Endothelial cell of umbilical vein (primary cell): Measurements from ENCODE around the gene SGCB. TPM values are rescaled to one million over a fixed set of nuclear protein-coding genes. Genes with fewer than 3 reads are reported as not detected.

Source experiments
- BruUV-seq: library from RNA; stranded (reverse); fragments of 400-500 nt; replicated peaks from 2 replicates; lab custom pipeline; 2021; lab: Mats Ljungman, UMichigan
- CTCF ChIA-PET: fragments of 300-600, 350-600 bp; sonication (Branson Sonifier 250); formaldehyde crosslinking; loops from one replicate; lab custom pipeline; 2021; ENCODE audit warnings: antibody characterized with exemption, inconsistent platforms; lab: Charles Lee
- POLR2A ChIA-PET: fragments of 300-600, 350-600 bp; sonication (Branson Sonifier 250); formaldehyde crosslinking; loops from one replicate; lab custom pipeline; 2021; ENCODE audit warnings: antibody characterized with exemption, inconsistent platforms; lab: Charles Lee
- DNase-seq: peaks from one replicate; pipeline ENCODE4 v3.0.0-alpha.2; 2011; ENCODE audit warnings: low read depth, low spot score
- FAIRE-seq: peaks from 2 replicates; lab custom pipeline; 2011; peaks lifted over from hg19 to GRCh38; lab: Jason Lieb, UNC
- H2AFZ ChIP-seq: 2 replicates; pipeline ENCODE4 v1.6.0; 2012; ENCODE audit warnings: low read depth, low read length, control low read depth, inconsistent platforms
- H3K27ac ChIP-seq: 2 replicates; pipeline ENCODE4 v1.5.1; 2011; ENCODE audit warnings: low read depth, mild to moderate bottlenecking, control low read depth, low read length, moderate library complexity; ENCODE audit not compliant: insufficient read depth
- H3K27me3 ChIP-seq, 2 experiments: 2 replicates each; pipeline versions ENCODE4 v1.6.0 to v1.6.1; 2011; ENCODE audit warnings: low read length in 2 of 2, mixed read lengths in 1 of 2; ENCODE audit not compliant: control insufficient read depth in 2 of 2, insufficient read depth in 2 of 2
- H3K36me3 ChIP-seq, 2 experiments: 2 replicates in 1 of 2; 3 replicates in 1 of 2; pipeline ENCODE4 v1.5.1; 2011; ENCODE audit warnings: low read length in 2 of 2, mild to moderate bottlenecking in 1 of 2, moderate library complexity in 1 of 2; ENCODE audit not compliant: control insufficient read depth in 2 of 2, insufficient read depth in 2 of 2; ENCODE audit errors: extremely low read depth in 1 of 2
- H3K4me1 ChIP-seq: 3 replicates; pipeline ENCODE4 v1.5.1; 2011; ENCODE audit warnings: mild to moderate bottlenecking, low read length; ENCODE audit not compliant: control insufficient read depth, insufficient read depth; ENCODE audit errors: extremely low read depth
- H3K4me2 ChIP-seq: 2 replicates; pipeline ENCODE4 v1.6.1; 2011; ENCODE audit warnings: low read length, control low read depth, mixed read lengths; ENCODE audit not compliant: insufficient read depth
- H3K4me3 ChIP-seq, 3 experiments: fragments of 200-600 bp in 1 of 3; sonication (generic), shearing (Covaris generic) in 1 of 3; replicated peaks in 1 of 3; 2 replicates each; pipeline ENCODE4 v1.5.1; 2011 to 2016; ENCODE audit warnings: control low read depth in 3 of 3, low read length in 3 of 3, mild to moderate bottlenecking in 2 of 3, inconsistent platforms in 1 of 3, low read depth in 1 of 3, moderate library complexity in 1 of 3; ENCODE audit not compliant: insufficient read depth in 1 of 3
- H3K79me2 ChIP-seq: 2 replicates; pipeline ENCODE4 v1.6.0; 2012; ENCODE audit warnings: low read length, inconsistent platforms; ENCODE audit not compliant: control insufficient read depth, insufficient read depth
- H3K9ac ChIP-seq: replicated peaks from 2 replicates; pipeline ENCODE3; 2011; ENCODE audit warnings: low read length, control low read depth; ENCODE audit not compliant: insufficient read depth; ENCODE audit errors: extremely low read depth
- H3K9me1 ChIP-seq: replicated peaks from 3 replicates; pipeline ENCODE4 v1.6.0; 2011; ENCODE audit warnings: mild to moderate bottlenecking, low read length; ENCODE audit not compliant: control insufficient read depth, insufficient read depth; ENCODE audit errors: extremely low read depth
- H3K9me3 ChIP-seq: replicated peaks from 2 replicates; pipeline ENCODE4 v1.5.1; 2012; ENCODE audit warnings: low read length, inconsistent platforms; ENCODE audit not compliant: control insufficient read depth, insufficient read depth
- H4K20me1 ChIP-seq: replicated peaks from 2 replicates; pipeline ENCODE3; 2011; ENCODE audit warnings: mild to moderate bottlenecking, low read length; ENCODE audit not compliant: control insufficient read depth, insufficient read depth; ENCODE audit errors: extremely low read depth
- CTCF ChIP-seq, 2 donors: IDR thresholded peaks; 1 replicate in 1 of 2; 2 replicates in 1 of 2; pipeline ENCODE4 v1.5.1; 2011; ENCODE audit warnings: low read length in 2 of 2, mild to moderate bottlenecking in 2 of 2, moderate library complexity in 2 of 2, control low read depth in 1 of 2, inconsistent platforms in 1 of 2, low read depth in 1 of 2; ENCODE audit not compliant: insufficient read depth in 1 of 2; ENCODE audit errors: extremely low read depth in 1 of 2
- EZH2 ChIP-seq: IDR thresholded peaks from 2 replicates; pipeline ENCODE4 v1.6.1; 2012; ENCODE audit warnings: borderline replicate concordance, low read depth, mild to moderate bottlenecking, moderate library complexity, low read length, inconsistent platforms; ENCODE audit not compliant: severe bottlenecking
- FOS ChIP-seq: IDR thresholded peaks from 2 replicates; pipeline ENCODE4 v1.6.1; 2011; ENCODE audit warnings: mild to moderate bottlenecking, low read length, moderate library complexity, borderline replicate concordance; ENCODE audit not compliant: insufficient read depth
- GATA2 ChIP-seq: IDR thresholded peaks from 2 replicates; pipeline ENCODE4 v1.7.0; 2011; ENCODE audit warnings: low read depth, mild to moderate bottlenecking, moderate library complexity, mixed read lengths, low read length; ENCODE audit not compliant: insufficient read length, insufficient read depth
- JUN ChIP-seq: IDR thresholded peaks from 2 replicates; pipeline ENCODE4 v1.6.1; 2011; ENCODE audit warnings: borderline replicate concordance, low read depth; ENCODE audit not compliant: insufficient read length, insufficient read depth
- MAX ChIP-seq: IDR thresholded peaks from 2 replicates; pipeline ENCODE4 v1.6.1; 2011; ENCODE audit not compliant: insufficient read depth, insufficient read length
- MYC ChIP-seq: IDR thresholded peaks from one replicate; pipeline ENCODE4 v1.6.1; 2011; ENCODE audit warnings: mild to moderate bottlenecking, low read depth, low read length
- POLR2A ChIP-seq: IDR thresholded peaks from 2 replicates; pipeline ENCODE4 v1.6.1; 2012; ENCODE audit warnings: low read depth, mild to moderate bottlenecking, control low read depth, low read length
- POLR2AphosphoS5 ChIP-seq: IDR thresholded peaks from 2 replicates; pipeline ENCODE4 v1.6.1; 2012; ENCODE audit warnings: low read depth, mild to moderate bottlenecking, control low read depth, low read length, moderate library complexity; ENCODE audit not compliant: insufficient read depth
- dilution Hi-C: fragments of 300-500 bp; cut with MboI; formaldehyde crosslinking; loops from one replicate; pipeline ENCODE4 v1.15.0; 2019; ENCODE audit warnings: low sequenced_read_pairs; ENCODE audit not compliant: extremely low pct_ligation_motif_present
- intact Hi-C: fragments of 100-400 bp; cut with micrococcal nuclease; formaldehyde crosslinking; loops from one replicate; pipeline ENCODE4 v1.10.0; 2022
- polyA plus RNA-seq, 4 experiments: library from polyadenylated mRNA; depleted of rRNA in 3 of 4; stranded (reverse) in 3 of 4; unstranded in 1 of 4; fragments of >200 nt; gene quantifications; 2 replicates each; pipeline versions ENCODE4 v1.2.1 to v1.2.3, GENCODE V29; 2011 to 2012; ENCODE audit warnings: missing spikeins in 1 of 4
- total RNA-seq: library from RNA; stranded (reverse); gene quantifications from 2 replicates; pipeline ENCODE4 v1.2.3, GENCODE V29; 2021

The SGCB gene
- total and polyA plus RNA-seq, 2 donors (not counting 3 experiments of a cell fraction or from before 2014, with no cell fraction given), result 13.7 to 54.0 TPM

- POLR2A ChIA-PET, result no interaction called here
- H3K4me1 ChIP-seq, result peaks cover 29% of the 10 kb centered on the region
- H3K36me3 ChIP-seq, result no peaks in the 10 kb centered on the region
- no peaks in the 10 kb centered on the region for H3K79me2 ChIP-seq
- no peak overlapping the region for H3K27ac ChIP-seq
- H3K4me2 ChIP-seq, result no peak overlapping the region
- no peaks in the 10 kb centered on the region for H3K27me3 ChIP-seq
- CTCF ChIA-PET, result interaction anchor here (0.9 kb wide), 1 partner anchor 136 kb away, joined by 3 read pairs; no protein-coding TSS in a partner anchor
- DNase-seq (peak; percentile 22), FAIRE-seq (no peak)
- intact Hi-C loops (loop anchor here (1.0 kb wide), 1 partner anchor 132 kb away; no protein-coding TSS in a partner anchor), dilution Hi-C loops (no loop called here)
- H3K9ac ChIP-seq, result no peak overlapping the region
- no peaks in the 10 kb centered on the region for H4K20me1 ChIP-seq
- H3K4me3 ChIP-seq, result no peak overlapping the region
- H2AFZ ChIP-seq, result no peak overlapping the region
- no TSS peak for BruUV-seq
- H3K9me1 ChIP-seq, result no peaks in the 10 kb centered on the region
- no peaks in the 10 kb centered on the region for H3K9me3 ChIP-seq
- TF ChIP-seq POLR2AphosphoS5, result no peak
- TF ChIP-seq POLR2A, result no peak
- TF ChIP-seq FOS, result no peak
- no peak for TF ChIP-seq MYC
- no peak for TF ChIP-seq JUN
- TF ChIP-seq EZH2, result no peak
- TF ChIP-seq CTCF (IDR thresholded peaks at IDR 0.05; ENCODE audit: extremely low read depth in 1 of 2, insufficient read depth in 1 of 2, low read depth in 1 of 2, low read length in 2 of 2), result no peak
- TF ChIP-seq GATA2, result no peak
- TF ChIP-seq MAX, result no peak
Observed at GRCh38 chr4:52016981-52017380, 21.1 kb downstream of the SGCB start.
